HG03571 (cell line): ENCODE measurements around the gene ZIM2.

ENCODE experiments used
- ATAC-seq: cut with Tn5 transposase; IDR thresholded peaks from one replicate; pipeline ENCODE4 v1.9.1; 2021; ENCODE audit not compliant: unreplicated experiment

ZIM2 gene

DNA sequence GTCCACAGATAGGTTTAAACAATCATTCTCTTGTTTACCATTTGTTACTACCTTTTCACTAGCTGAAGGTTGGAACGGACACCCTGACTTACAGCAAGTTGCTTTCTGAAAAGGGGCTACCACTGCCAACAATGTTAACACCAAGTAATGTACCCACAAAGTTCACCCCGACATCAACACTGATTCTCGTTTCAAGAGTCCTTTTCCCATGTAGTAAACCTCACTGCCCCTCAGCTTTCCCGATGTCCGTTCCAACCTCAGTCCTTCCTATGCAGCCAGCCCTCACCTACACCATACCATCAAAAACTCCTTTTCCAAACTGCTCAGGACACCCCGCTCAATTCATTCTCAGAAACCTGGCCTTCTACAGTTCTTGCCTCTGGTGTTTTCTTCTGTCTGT is 29.0 kb downstream of the ZIM2 start:
- no peak for ATAC-seq

DNA sequence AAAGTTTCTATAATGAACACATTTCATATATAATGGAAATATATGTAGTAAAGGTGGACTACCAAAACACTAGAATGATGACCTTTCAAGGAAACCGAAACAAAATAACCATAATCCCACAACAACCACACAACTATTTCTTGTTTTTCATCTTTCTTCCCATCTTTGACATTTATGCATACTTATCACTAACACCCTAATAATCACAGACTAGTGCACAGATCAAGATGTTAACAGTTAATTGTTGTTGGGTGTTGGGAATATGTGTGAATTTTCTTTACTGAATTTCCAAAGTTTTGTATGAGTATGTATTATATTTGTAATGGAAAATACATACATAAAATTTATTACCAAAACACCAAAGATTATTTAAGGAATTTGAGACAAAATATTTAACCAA is 30.3 kb downstream of the ZIM2 start:
- ATAC-seq: no peak

DNA sequence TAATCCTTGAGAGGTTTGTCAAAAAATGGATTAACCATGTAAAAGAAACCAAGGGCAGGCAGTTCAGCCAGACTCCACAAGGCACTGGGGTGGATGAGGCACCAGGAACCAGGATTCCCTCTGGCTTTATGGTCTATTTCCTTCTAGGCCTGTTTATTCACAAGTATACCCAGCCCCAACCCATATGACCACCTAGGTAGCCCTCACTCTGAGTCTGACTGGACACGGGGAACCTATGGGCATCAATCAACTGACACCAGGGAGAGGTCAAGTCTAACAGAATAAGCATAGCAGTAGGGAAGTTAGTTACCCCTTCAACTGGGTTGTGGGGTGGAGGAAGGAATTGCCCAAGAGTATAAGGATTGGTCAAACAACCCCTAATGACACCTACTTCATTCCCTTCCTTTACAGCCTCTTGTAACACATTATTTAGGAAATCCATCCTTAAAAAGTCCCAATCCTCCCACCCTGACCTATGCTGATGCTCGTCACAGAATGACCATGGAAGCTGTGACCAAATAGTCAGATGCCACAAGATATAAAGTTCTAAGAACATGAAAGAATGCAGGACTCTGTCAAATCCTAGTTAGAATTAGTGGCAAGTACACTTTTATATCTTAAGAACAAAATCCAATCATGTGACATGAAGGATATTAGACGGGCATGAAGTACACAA is 31.7 kb downstream of the ZIM2 start:
- no peak for ATAC-seq

DNA sequence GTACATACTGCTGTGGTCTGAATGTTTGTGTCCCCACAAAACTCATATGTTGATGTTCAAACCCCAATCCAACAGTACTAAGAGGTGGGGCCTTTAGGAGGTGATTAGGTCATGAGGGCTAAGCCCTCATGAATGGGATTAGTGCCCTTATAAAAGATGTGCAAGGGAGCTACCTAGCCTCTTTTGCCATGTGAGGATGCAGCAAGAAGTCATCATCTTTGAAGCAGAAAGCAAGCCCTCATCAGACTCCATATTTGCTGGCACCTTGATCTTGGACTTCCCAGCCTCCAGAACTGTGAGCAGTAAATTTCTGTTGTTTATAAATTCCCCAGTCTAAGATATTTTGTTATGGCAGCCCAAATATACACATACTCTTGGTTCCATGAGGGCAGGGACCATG is 33.9 kb downstream of the ZIM2 start:
- ATAC-seq: no peak

DNA sequence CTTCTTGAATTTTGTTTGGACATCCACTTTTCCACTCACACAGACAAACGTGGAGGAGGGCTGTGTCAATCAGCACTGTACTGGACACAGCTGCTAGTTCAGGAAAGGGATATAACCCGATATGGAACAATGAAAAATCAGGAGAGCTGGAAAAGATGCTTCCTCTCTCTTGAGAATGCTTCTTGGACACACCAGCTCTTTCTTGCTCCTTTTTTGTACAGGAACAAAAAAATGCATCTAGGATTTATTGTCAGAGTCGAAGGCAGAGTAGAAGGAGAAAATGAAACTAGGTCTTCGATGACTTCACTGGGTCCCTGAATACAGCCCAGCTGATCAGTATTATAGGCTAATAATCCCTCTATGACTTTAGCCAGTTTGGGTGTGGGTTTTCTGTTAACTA is 62.2 kb downstream of the ZIM2 start:
- ATAC-seq: no peak

DNA sequence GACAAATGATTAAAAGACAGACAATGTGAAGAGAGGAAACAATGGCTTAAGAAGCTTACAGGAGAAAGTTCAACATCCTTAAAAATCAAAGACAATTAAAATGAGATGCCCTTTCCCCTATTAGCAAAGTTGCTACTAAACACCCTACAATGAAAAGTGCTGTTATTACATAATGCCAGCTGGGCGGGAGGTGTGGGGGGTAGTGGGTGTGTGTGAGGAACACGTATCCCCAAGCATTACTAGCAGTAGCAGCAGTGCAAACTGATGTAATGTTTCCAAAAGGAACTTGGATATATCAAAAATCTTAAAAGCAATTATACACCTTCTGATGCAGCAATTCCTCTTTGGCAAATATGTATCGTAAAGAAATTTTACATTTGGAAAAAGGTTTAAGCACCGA is 70.9 kb downstream of the ZIM2 start:
- no peak for ATAC-seq

DNA sequence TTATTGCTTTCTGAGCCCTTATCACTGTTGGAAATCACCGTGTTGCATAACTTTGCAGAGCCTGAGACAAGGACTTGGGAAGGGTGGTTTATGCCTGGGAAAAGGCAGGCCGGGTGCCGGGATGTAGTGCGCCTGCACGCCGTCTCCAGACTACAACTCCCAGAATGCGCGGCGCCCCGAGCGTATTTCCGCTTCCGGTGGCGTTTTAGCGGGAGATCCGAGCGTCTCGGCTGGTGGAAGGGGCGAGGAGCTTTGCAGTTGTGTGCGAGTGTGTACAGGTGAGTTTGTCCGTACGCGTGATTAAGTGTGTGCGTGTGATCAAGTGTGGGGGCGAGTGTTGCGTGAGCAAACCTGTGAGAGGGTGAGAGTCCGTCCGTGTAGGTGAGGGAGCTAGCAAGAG is 75.4 kb downstream of the ZIM2 start:
- ATAC-seq: no peak

DNA sequence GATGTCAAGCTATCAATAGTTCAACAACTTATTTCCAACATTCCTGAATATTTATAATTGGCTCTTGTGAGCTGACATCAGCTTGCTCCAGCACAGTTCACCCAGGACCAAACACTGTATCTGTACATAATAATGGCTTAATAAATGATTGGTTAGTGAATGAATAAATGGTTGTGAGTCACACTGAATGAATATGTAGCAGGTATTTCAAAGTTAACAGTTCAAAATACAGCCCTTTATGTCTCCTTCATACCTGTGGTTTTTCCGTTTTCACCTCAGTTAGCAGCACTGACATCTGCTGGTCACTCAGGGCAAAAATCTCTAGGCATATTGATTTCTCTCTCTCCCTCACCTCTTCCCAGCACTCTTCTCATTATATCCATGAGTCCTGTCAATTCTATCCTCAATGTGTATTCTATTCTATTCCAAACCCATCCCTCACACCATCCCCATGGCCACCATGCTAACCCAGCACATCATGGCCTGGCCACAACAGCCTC is 76.3 kb downstream of the ZIM2 start:
- no peak for ATAC-seq

DNA sequence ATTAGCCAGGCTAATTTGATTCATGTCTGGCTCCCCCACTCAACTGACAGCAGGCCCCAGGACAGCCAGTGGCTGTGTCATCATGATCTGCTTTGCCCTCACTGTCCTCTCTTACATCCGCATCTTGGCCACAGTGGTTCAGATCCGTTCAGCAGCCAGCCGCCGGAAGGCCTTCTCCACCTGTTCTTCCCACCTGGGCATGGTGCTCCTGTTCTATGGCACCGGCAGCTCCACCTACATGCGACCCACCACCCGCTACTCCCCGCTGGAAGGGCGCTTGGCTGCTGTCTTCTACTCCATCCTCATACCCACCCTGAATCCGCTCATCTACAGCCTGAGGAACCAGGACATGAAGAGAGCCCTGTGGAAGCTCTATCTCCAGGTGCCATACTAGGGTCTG is 79.7 kb downstream of the ZIM2 start:
- no peak for ATAC-seq

DNA sequence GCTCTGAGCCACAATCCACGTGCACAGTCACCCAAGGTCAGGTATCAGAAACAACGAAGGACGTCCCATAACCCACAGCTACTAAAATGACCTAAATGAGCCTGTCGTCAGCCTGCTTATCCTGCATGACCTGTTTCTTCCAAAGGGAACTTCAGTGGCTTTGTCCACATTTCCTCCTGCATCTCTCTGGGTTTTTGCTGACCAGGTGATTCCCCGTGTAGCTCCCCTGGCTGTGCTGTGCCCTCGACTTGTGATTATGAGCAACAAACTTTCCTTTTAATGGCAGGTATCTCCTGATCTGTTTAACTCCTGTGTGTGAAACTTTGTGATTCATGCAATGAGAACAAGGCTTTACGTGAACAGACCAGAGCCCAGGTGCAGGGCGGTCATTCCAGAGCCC is 81.0 kb downstream of the ZIM2 start:
- no peak for ATAC-seq

DNA sequence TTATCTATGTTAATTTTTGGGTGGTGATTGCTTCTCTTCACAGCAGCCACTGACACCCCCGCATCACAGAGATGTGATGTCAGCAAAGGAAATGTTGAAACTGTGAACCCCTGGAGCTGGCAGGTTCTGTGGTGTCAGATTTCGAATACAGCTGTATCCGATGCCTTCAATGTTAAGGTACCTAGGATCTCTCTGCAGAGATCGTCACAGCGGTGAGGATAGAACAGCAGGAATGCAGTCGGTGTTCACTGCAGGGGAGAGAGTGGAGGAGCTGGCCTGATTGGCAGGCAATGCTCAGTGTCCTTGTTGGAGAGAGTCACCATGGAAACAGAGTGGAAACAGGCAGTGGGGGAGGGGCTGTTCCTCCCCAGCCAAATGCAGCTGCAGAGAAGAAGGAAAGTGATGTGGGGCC is 89.4 kb downstream of the ZIM2 start:
- no peak for ATAC-seq

DNA sequence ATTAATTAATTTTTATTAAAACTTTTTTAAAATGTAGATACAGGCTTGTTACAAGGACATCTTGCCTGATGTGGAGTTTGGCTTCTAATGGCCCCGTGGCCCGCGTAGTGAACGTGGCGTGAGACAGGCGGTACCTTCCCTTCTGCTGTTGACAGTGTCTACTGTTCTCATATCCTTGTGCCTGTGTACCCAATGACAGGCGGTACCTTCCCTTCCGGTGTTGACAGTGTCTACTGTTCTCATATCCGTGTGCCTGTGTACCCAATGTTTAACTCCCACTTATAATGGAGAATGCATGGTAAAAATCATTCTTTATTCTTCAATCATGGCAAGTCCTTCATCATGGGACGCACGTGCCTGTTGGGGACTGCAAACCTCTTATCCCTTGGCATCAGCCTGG is 89.9 kb downstream of the ZIM2 start:
- no peak for ATAC-seq

DNA sequence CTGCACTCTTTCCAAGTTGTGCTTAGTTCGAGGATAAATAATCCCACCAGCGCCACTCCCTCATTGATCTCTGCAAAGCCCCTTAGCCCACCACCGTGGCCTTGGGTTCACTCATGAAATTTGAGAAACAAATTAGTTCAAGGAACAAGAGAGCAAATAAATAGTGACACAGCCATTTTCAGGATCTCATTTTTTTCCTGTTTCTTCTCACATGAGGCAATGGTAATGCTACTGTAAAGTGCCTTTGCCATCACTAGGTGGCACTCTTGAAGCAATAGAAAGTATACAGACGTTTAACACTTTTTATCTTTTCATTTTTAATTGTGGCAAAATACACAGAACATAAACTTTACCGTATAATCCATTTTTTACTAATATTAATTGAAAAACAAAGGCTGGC is 92.1 kb downstream of the ZIM2 start:
- ATAC-seq: no peak

DNA sequence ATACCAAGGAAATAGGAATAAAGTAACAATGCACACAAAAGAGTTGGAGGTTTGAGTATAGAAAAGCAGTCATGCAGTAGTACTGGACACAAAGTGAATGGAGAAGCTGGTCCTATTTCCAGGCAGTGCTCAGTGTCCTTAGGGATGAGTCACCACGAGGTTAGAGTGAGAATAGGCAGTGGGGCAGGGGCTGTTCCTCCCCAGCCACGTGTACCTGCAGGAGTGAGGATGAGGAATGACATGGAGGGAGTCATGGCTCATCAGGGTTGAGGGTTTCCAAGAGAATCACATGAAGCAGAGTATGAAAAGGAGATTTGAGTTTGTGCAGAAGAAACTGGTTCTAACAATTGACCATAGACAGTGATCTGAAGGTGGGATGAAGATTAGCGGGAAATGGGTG is 94.2 kb downstream of the ZIM2 start:
- no peak for ATAC-seq

DNA sequence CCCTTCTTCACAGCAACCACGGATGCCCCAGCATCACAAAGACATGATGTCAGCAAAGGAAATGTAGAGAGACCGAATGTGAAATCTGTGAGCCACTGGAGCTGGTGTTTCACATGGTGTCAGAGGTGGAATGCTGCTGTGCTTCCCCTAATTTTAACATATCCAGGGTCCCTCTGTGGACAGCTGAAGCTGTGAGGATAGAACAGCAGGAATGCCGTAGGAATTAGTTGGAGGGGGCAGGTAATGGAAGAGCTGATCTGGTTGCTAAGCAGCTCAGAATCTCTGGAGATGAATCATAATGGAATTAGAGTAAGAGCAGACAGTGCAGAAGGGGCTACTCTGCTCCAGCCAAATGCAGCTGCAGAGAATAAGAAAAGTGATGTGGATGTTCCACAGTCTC is 100.0 kb downstream of the ZIM2 start:
- ATAC-seq: no peak

DNA sequence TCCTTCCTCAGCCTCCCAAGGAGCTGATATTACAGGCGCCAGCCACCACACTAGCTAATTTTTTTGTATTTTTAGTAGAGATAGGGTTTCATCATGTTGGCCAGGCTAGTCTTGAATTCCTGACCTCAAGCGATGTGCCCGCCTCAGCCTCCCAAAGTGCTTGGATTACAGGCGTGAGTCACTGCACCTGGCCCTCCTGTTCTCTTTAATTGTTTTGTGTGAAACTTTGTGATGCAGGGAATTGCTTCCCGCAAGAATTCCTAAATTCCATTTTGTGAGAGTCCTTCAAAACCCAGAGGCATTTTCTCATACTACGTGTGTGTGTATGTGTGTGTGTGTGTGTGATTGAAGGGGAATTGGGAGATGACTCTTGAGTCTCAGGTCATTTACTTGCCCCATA is 104.0 kb downstream of the ZIM2 start:
- ATAC-seq: no peak

DNA sequence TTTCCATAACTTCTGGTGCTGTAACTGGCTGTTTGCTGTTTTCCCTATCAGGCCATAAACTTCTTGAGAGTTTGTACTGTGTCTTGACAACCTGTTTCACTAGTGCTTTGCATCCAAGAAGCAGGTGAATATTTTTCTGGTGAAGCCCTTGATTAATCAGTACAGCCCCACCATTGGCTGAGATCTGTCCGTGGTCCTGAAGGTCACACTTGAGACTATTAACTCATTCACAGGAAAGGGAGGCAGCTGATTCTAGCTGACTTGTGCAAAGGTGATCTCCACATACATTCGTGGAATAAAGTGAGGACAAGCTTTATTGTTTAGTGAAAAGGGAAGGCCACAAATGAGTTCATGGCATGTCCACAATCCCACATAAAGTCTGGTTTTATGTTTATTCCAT is 107.5 kb downstream of the ZIM2 start:
- ATAC-seq: no peak

DNA sequence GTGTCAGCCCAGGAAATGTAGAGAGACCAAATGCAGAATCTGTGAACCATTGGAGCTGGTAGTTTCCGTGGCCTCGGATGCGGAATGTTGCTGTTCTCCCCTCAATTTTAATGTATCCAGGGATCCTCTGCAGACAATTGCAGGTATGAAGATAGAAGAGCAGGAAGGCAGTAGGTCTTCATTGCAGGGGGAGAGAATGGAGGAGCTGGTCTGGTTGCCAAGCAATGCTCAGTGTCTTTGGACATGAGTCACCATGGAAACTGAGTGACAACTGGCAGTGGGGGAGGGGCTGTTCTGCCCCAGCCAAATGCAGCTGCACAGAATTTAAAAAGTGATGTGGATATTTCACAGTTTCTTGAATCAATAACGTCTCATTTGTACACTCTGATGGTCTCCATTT is 112.8 kb downstream of the ZIM2 start:
- no peak for ATAC-seq

DNA sequence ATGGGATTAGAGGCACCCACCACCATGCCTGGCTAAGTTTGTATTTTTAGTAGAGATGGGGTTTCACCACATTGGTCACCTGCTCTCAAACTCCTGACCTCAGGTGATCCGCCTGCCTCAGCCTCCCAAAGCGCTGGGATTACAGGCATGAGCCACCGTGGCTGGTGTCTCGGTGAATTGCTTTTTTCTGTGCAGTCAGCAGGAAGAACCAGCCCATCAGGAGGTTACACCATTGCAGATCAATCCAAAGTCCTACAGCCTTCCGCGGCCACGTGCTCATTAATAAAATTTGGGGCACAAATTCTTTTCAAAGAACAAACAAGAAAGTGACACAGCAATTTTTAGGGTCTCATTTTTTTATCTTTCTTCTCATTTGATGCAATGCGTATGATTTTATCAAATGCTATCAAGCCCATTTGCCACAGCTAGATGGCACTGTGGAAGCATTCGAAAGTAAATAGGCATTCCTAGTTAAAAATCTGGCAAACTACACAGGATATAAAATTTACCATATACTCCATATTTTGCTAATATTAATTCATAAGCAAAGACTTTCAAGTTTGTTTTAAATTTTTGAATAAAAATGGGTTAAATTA is 114.6 kb downstream of the ZIM2 start:
- no peak for ATAC-seq
